HCT116 (cell line): ENCODE results near the gene SMYD3. TPM values are rescaled to one million over a fixed set of nuclear protein-coding genes. Genes with fewer than 3 reads are reported as not detected.

Experiments used
- ATAC-seq: fragments of 200-7000 bp; cut with Tn5 transposase; 2 replicates; pipeline ENCODE4 v1.9.1; 2020; ENCODE audit warnings: mild to moderate bottlenecking, moderate library complexity
- BruUV-seq: library from RNA; stranded (reverse); fragments of 400-500 nt; replicated peaks from 2 replicates; lab custom pipeline; 2021; lab: Mats Ljungman, UMichigan
- CTCF ChIA-PET: fragments of 300-600 bp; sonication (Branson Sonifier 250); formaldehyde crosslinking; loops from one replicate; lab custom pipeline; 2021; ENCODE audit warnings: antibody characterized with exemption; lab: Charles Lee
- POLR2A ChIA-PET: fragments of 300-600, 350-600 bp; sonication (Branson Sonifier 250); formaldehyde crosslinking; loops from one replicate; lab custom pipeline; 2021; ENCODE audit warnings: antibody characterized with exemption; lab: Charles Lee
- RAD21 ChIA-PET, 2 experiments: fragments of 300-600 bp; sonication (Branson Sonifier 250); formaldehyde crosslinking; loops; one replicate each; lab custom pipeline; 2023; ENCODE audit warnings: low total read pairs in 2 of 2; ENCODE audit not compliant: uncharacterized antibody in 2 of 2, unreplicated experiment in 2 of 2, low non-redundant PET in 1 of 2; lab: Charles Lee
- DNase-seq: peaks from one replicate; pipeline ENCODE4 v3.0.0-alpha.2; 2010; ENCODE audit warnings: low read depth, low spot score
- H2AFZ ChIP-seq: fragments of 200-600 bp; shearing (Covaris generic), sonication (generic); 2 replicates; pipeline ENCODE4 v1.6.1; 2017; ENCODE audit warnings: low read depth, mixed run types, mixed read lengths, antibody characterized with exemption, low read length; ENCODE audit not compliant: poor library complexity, severe bottlenecking
- H3K27ac ChIP-seq: 2 replicates; pipeline ENCODE4 v1.5.1; 2012; ENCODE audit warnings: low read depth, low read length
- H3K27me3 ChIP-seq: fragments of 200-600 bp; sonication (generic); 2 replicates; pipeline ENCODE4 v1.6.1; 2016; ENCODE audit warnings: mixed run types, low read length, mixed read lengths; ENCODE audit not compliant: insufficient read depth
- H3K36me3 ChIP-seq, 2 experiments: fragments of 200-500 bp in 1 of 2; fragments of 200-600 bp in 1 of 2; sonication (Bioruptor generic) in 1 of 2; sonication (generic) in 1 of 2; 2 replicates each; pipeline versions ENCODE4 v1.5.1 to v1.6.1; 2014 to 2016; ENCODE audit warnings: low read length in 2 of 2, inconsistent platforms in 1 of 2, mixed read lengths in 1 of 2, mixed run types in 1 of 2; ENCODE audit not compliant: insufficient read depth in 2 of 2, control insufficient read depth in 1 of 2
- H3K4me1 ChIP-seq, 2 experiments: fragments of 200-600 bp in 1 of 2; sonication (generic) in 1 of 2; 2 replicates each; pipeline versions ENCODE4 v1.5.1 to v1.6.1; 2012 to 2017; ENCODE audit warnings: low read length in 2 of 2, inconsistent platforms in 1 of 2, mild to moderate bottlenecking in 1 of 2, mixed read lengths in 1 of 2, mixed run types in 1 of 2, moderate library complexity in 1 of 2; ENCODE audit not compliant: insufficient read depth in 2 of 2, control insufficient read depth in 1 of 2
- H3K4me2 ChIP-seq: fragments of 200-600 bp; sonication (generic); 2 replicates; pipeline ENCODE4 v1.6.1; 2017; ENCODE audit warnings: mixed run types, low read length, mixed read lengths
- H3K4me3 ChIP-seq, 2 experiments: fragments of 200-600 bp in 1 of 2; sonication (generic) in 1 of 2; replicated peaks in 1 of 2; 2 replicates each; pipeline ENCODE4 v1.5.1; 2011 to 2016; ENCODE audit warnings: low read length in 2 of 2, control low read depth in 1 of 2, low read depth in 1 of 2, mild to moderate bottlenecking in 1 of 2, mixed read lengths in 1 of 2, mixed run types in 1 of 2
- H3K79me2 ChIP-seq: fragments of 200-600 bp; sonication (generic); 2 replicates; pipeline ENCODE4 v1.6.1; 2017; ENCODE audit warnings: mild to moderate bottlenecking, mixed run types, low read length, moderate library complexity, mixed read lengths; ENCODE audit not compliant: insufficient read depth
- H3K9ac ChIP-seq: fragments of 200-600 bp; sonication (generic); 2 replicates; pipeline ENCODE4 v1.6.1; 2016; ENCODE audit warnings: low read length, mixed read lengths
- H3K9me2 ChIP-seq: fragments of 200-600 bp; sonication (generic), shearing (Covaris generic); 2 replicates; pipeline ENCODE4 v1.6.1; 2017; ENCODE audit warnings: mixed run types, mild to moderate bottlenecking, moderate library complexity; ENCODE audit not compliant: insufficient read depth
- H3K9me3 ChIP-seq, 2 experiments: fragments of 200-500 bp in 1 of 2; fragments of 200-600 bp in 1 of 2; sonication (Bioruptor generic) in 1 of 2; sonication (generic) in 1 of 2; 2 replicates each; pipeline ENCODE4 v1.6.1; 2014 to 2017; ENCODE audit warnings: low read length in 2 of 2, mixed read lengths in 2 of 2, inconsistent platforms in 1 of 2, low read depth in 1 of 2, mild to moderate bottlenecking in 1 of 2, mixed run types in 1 of 2, moderate library complexity in 1 of 2; ENCODE audit not compliant: control insufficient read depth in 1 of 2, insufficient read depth in 1 of 2
- H4K20me1 ChIP-seq: fragments of 200-600 bp; sonication (generic), shearing (Covaris generic); 2 replicates; pipeline ENCODE4 v1.6.1; 2017; ENCODE audit warnings: mixed run types, mild to moderate bottlenecking, moderate library complexity; ENCODE audit not compliant: insufficient read depth
- CBX3 ChIP-seq: IDR thresholded peaks from 2 replicates; pipeline ENCODE4 v1.6.1; 2012; ENCODE audit warnings: low read depth
- CEBPB ChIP-seq: IDR thresholded peaks from 2 replicates; pipeline ENCODE4 v1.6.1; 2012; ENCODE audit warnings: low read depth
- EGR1 ChIP-seq: IDR thresholded peaks from 2 replicates; pipeline ENCODE4 v1.6.1; 2012; ENCODE audit warnings: low read depth
- EZH2 ChIP-seq: fragments of 200-600 bp; sonication (generic); IDR thresholded peaks from 2 replicates; pipeline ENCODE4 v1.6.1; 2017; ENCODE audit warnings: antibody characterized with exemption, mixed run types
- EZH2phosphoT487 ChIP-seq: fragments of 200-600 bp; IDR thresholded peaks from 2 replicates; pipeline ENCODE4 v1.6.1; 2018; ENCODE audit warnings: antibody characterized with exemption, borderline replicate concordance
- FOSL1 ChIP-seq: IDR thresholded peaks from 2 replicates; pipeline ENCODE4 v1.6.1; 2012; ENCODE audit warnings: low read depth
- POLR2A ChIP-seq: IDR thresholded peaks from 2 replicates; pipeline ENCODE4 v1.7.0; 2011; ENCODE audit warnings: borderline replicate concordance; ENCODE audit not compliant: insufficient read depth, insufficient read length; ENCODE audit errors: extremely low read depth
- POLR2AphosphoS5 ChIP-seq: IDR thresholded peaks from 2 replicates; pipeline ENCODE4 v1.6.1; 2011; ENCODE audit warnings: mild to moderate bottlenecking, low read depth, low read length, moderate library complexity
- RAD21 ChIP-seq: IDR thresholded peaks from 2 replicates; pipeline ENCODE4 v1.6.1; 2012; ENCODE audit warnings: low read depth, mild to moderate bottlenecking
- REST ChIP-seq: IDR thresholded peaks from 2 replicates; pipeline ENCODE4 v1.6.1; 2012; ENCODE audit warnings: low read depth
- SIN3A ChIP-seq: IDR thresholded peaks from 2 replicates; pipeline ENCODE4 v1.6.1; 2012; ENCODE audit warnings: low read depth
- SRF ChIP-seq: IDR thresholded peaks from 2 replicates; pipeline ENCODE4 v1.6.1; 2012; ENCODE audit warnings: low read depth
- TCF7L2 ChIP-seq: IDR thresholded peaks from 2 replicates; pipeline ENCODE4 v1.7.0; 2011; ENCODE audit warnings: borderline replicate concordance, inconsistent platforms; ENCODE audit not compliant: insufficient read depth, insufficient read length; ENCODE audit errors: extremely low read depth
- YY1 ChIP-seq: IDR thresholded peaks from 2 replicates; pipeline ENCODE4 v1.6.1; 2011; ENCODE audit warnings: low read length, low read depth, moderate library complexity, mild to moderate bottlenecking; ENCODE audit not compliant: insufficient replicate concordance; ENCODE audit errors: extremely low read depth
- ZNF274 ChIP-seq: fragments of 200-500 bp; sonication (Bioruptor generic); IDR thresholded peaks from 2 replicates; pipeline ENCODE4 v1.6.1; 2014; ENCODE audit warnings: mild to moderate bottlenecking, low read depth, low read length, inconsistent platforms
- intact Hi-C: fragments of 100-400 bp; cut with micrococcal nuclease; formaldehyde crosslinking; loops from 2 replicates; pipeline ENCODE4 v1.10.0; 2022
- total RNA-seq: library from RNA; stranded (reverse); gene quantifications from one replicate; pipeline ENCODE4 v1.2.1, GENCODE V29; 2021; ENCODE audit not compliant: unreplicated experiment
- TF ChIP-seq, protein P1 (sequence below): IDR thresholded peaks from 2 replicates; pipeline ENCODE4 v1.6.1; 2012
- TF ChIP-seq, protein P2 (sequence below), 3 experiments: fragments of 200-600 bp in 1 of 3; sonication (generic) in 1 of 3; IDR thresholded peaks in 2 of 3; conservative IDR thresholded peaks in 1 of 3; 2 replicates each; pipeline ENCODE4 v1.5.1; 2012 to 2017; ENCODE audit warnings: low read depth in 2 of 3, low read length in 2 of 3, antibody characterized with exemption in 1 of 3, borderline replicate concordance in 1 of 3, control low read depth in 1 of 3, mild to moderate bottlenecking in 1 of 3, mixed read lengths in 1 of 3, mixed run types in 1 of 3, moderate library complexity in 1 of 3; ENCODE audit not compliant: insufficient read depth in 1 of 3
- TF ChIP-seq, protein P3 (sequence below): IDR thresholded peaks from 2 replicates; pipeline ENCODE4 v1.6.1; 2012

SMYD3 gene
- total RNA-seq, 1 experiment from 2014 or later: 33.6 TPM

GRCh38 chr1:245858022-245858721, 648.9 kb downstream of the SMYD3 start:
- ChIA-PET RAD21 (no interaction called here), CTCF (interaction anchor here (0.7 kb wide), 1 partner anchor 15 kb away, joined by 3 read pairs; no protein-coding TSS in a partner anchor), POLR2A (no interaction called here)
- Histone ChIP-seq H3K79me2 (no peaks in the 10 kb centered on the region), H3K9ac (no peak overlapping the region), H3K27me3 (no peaks in the 10 kb centered on the region), H3K9me3 (no peaks in the 10 kb centered on the region), H3K4me2 (no peak overlapping the region), H3K9me2 (no peaks in the 10 kb centered on the region), H3K36me3 (no peaks in the 10 kb centered on the region), H3K27ac (no peak overlapping the region), H4K20me1 (no peaks in the 10 kb centered on the region), H3K4me3 (no peak overlapping the region), H3K4me1 (peaks cover 0 to 25% of the 10 kb centered on the region in 2 experiments; a peak in 1 of 4 replicates), H2AFZ (no peak overlapping the region)
- intact Hi-C loops: no loop called here
- ATAC-seq: no peak
- no TSS peak for BruUV-seq
- no peak for DNase-seq
- no peak for TF ChIP-seq SRF
- TF ChIP-seq FOSL1: no peak
- TF ChIP-seq CBX3: no peak
- no peak for TF ChIP-seq ZNF274
- TF ChIP-seq CEBPB: no peak
- TF ChIP-seq SIN3A: no peak
- no peak for TF ChIP-seq YY1
- TF ChIP-seq, protein P1, sequence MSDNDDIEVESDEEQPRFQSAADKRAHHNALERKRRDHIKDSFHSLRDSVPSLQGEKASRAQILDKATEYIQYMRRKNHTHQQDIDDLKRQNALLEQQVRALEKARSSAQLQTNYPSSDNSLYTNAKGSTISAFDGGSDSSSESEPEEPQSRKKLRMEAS: no peak
- TF ChIP-seq EGR1: no peak
- TF ChIP-seq RAD21: no peak
- no peak for TF ChIP-seq POLR2AphosphoS5
- TF ChIP-seq, protein P2, sequence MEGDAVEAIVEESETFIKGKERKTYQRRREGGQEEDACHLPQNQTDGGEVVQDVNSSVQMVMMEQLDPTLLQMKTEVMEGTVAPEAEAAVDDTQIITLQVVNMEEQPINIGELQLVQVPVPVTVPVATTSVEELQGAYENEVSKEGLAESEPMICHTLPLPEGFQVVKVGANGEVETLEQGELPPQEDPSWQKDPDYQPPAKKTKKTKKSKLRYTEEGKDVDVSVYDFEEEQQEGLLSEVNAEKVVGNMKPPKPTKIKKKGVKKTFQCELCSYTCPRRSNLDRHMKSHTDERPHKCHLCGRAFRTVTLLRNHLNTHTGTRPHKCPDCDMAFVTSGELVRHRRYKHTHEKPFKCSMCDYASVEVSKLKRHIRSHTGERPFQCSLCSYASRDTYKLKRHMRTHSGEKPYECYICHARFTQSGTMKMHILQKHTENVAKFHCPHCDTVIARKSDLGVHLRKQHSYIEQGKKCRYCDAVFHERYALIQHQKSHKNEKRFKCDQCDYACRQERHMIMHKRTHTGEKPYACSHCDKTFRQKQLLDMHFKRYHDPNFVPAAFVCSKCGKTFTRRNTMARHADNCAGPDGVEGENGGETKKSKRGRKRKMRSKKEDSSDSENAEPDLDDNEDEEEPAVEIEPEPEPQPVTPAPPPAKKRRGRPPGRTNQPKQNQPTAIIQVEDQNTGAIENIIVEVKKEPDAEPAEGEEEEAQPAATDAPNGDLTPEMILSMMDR (IDR thresholded peaks at IDR 0.05 in 2 of 3, conservative IDR thresholded peaks at IDR 0.05 in 1 of 3; ENCODE audit: borderline replicate concordance in 1 of 3, insufficient read depth in 1 of 3, low read depth in 2 of 3, low read length in 2 of 3): no peak
- TF ChIP-seq POLR2A: no peak
- TF ChIP-seq, protein P3, sequence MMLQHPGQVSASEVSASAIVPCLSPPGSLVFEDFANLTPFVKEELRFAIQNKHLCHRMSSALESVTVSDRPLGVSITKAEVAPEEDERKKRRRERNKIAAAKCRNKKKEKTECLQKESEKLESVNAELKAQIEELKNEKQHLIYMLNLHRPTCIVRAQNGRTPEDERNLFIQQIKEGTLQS: no peak
- TF ChIP-seq REST: no peak
- TF ChIP-seq EZH2phosphoT487: no peak
- TF ChIP-seq EZH2: no peak
- TF ChIP-seq TCF7L2: no peak
